ENCODE results near the gene MRPS9.

Gene MRPS9

GRCh38 chr2:105068875-105069274 is 31.0 kb downstream of the MRPS9 start:
- H3K27me3 ChIP-seq (ENCODE audit: insufficient read depth, poor library complexity, severe bottlenecking), result no peaks in the 10 kb centered on the region
- H3K27ac ChIP-seq (replicated peaks), result no peak overlapping the region
- TF ChIP-seq POLR2AphosphoS5 (IDR thresholded peaks at IDR 0.05; ENCODE audit: low read depth) (no peak), REST (IDR thresholded peaks at IDR 0.05; ENCODE audit: insufficient replicate concordance, low read depth) (no peak), GABPA (IDR thresholded peaks at IDR 0.05; ENCODE audit: low read depth) (no peak), SPI1 (IDR thresholded peaks at IDR 0.05; ENCODE audit: borderline replicate concordance, low read depth) (no peak), CTCF (IDR thresholded peaks at IDR 0.05; ENCODE audit: insufficient read depth, low read length) (no peak)
- DNase-seq (ENCODE audit: low read depth in 1 of 2, low spot score in 1 of 2), result no peak
- no peak overlapping the region for H3K4me3 ChIP-seq (replicated peaks; ENCODE audit: insufficient read depth, low read length)

- H3K27me3 ChIP-seq (ENCODE audit: insufficient read depth, poor library complexity, severe bottlenecking), result no peaks in the 10 kb centered on the region
- no peak overlapping the region for H3K27ac ChIP-seq (replicated peaks)
- no peak for DNase-seq (ENCODE audit: low read depth in 1 of 2, low spot score in 1 of 2)
- TF ChIP-seq REST (IDR thresholded peaks at IDR 0.05; ENCODE audit: insufficient replicate concordance, low read depth) (no peak), SPI1 (IDR thresholded peaks at IDR 0.05; ENCODE audit: borderline replicate concordance, low read depth) (no peak), CTCF (IDR thresholded peaks at IDR 0.05; ENCODE audit: insufficient read depth, low read length) (no peak), POLR2AphosphoS5 (IDR thresholded peaks at IDR 0.05; ENCODE audit: low read depth) (no peak), GABPA (IDR thresholded peaks at IDR 0.05; ENCODE audit: low read depth) (no peak)
- H3K4me3 ChIP-seq (replicated peaks; ENCODE audit: insufficient read depth, low read length), result no peak overlapping the region
These were observed 32.4 kb downstream of the MRPS9 start for GRCh38 chr2:105070010-105070865.

GRCh38 chr2:105071379-105071778 is 33.5 kb downstream of the MRPS9 start:
- Histone ChIP-seq H3K4me3 (replicated peaks; ENCODE audit: insufficient read depth, low read length) (no peak overlapping the region), H3K27me3 (ENCODE audit: insufficient read depth, poor library complexity, severe bottlenecking) (no peaks in the 10 kb centered on the region), H3K27ac (replicated peaks) (no peak overlapping the region)
- TF ChIP-seq GABPA (IDR thresholded peaks at IDR 0.05; ENCODE audit: low read depth), result no peak
- no peak for TF ChIP-seq CTCF (IDR thresholded peaks at IDR 0.05; ENCODE audit: insufficient read depth, low read length)
- no peak for TF ChIP-seq SPI1 (IDR thresholded peaks at IDR 0.05; ENCODE audit: borderline replicate concordance, low read depth)
- no peak for TF ChIP-seq POLR2AphosphoS5 (IDR thresholded peaks at IDR 0.05; ENCODE audit: low read depth)
- TF ChIP-seq REST (IDR thresholded peaks at IDR 0.05; ENCODE audit: insufficient replicate concordance, low read depth), result no peak
- no peak for DNase-seq (ENCODE audit: low read depth in 1 of 2, low spot score in 1 of 2)

Measured in HL-60 (cell line).